K562 (cell line): Measurements from ENCODE around the gene CAST. TPM values are rescaled to one million over a fixed set of nuclear protein-coding genes. Genes with fewer than 3 reads are reported as not detected.

ENCODE experiments used
- ATAC-seq: fragments of 200-7000 bp; cut with Tn5 transposase; 3 replicates; pipeline ENCODE4 v1.9.1; 2020; ENCODE audit warnings: moderate library complexity
- BruUV-seq: library from RNA; stranded (reverse); fragments of 400-500 nt; replicated peaks from 2 replicates; lab custom pipeline; 2021; lab: Mats Ljungman, UMichigan
- CTCF ChIA-PET: fragments of 300-600 bp; formaldehyde crosslinking; extraction: SDS; loops from one replicate; lab custom pipeline; 2021; ENCODE audit warnings: low intra/inter-chr PET ratio; lab: Yijun Ruan, JAX
- POLR2A ChIA-PET: fragments of 300-600, 350-650 bp; sonication (Branson Sonifier 250); formaldehyde crosslinking; extraction: SDS; loops from one replicate; lab custom pipeline; 2021; ENCODE audit warnings: antibody characterized with exemption, inconsistent platforms; lab: Yijun Ruan, JAX
- DNase-seq, 4 experiments: peaks; one replicate each; pipeline versions ENCODE4 v3.0.0 to v3.0.0-alpha.2; 2011 to 2018; ENCODE audit warnings: low spot score in 3 of 4, mixed read lengths in 3 of 4; ENCODE audit errors: extremely low read depth in 1 of 4
- FAIRE-seq: peaks from 2 replicates; lab custom pipeline; 2011; peaks lifted over from hg19 to GRCh38; lab: Jason Lieb, UNC
- H2AFZ ChIP-seq: 2 replicates; pipeline ENCODE4 v1.6.0; 2011; ENCODE audit warnings: low read depth, low read length, control low read depth, inconsistent platforms
- H3K27ac ChIP-seq: fragments of 200-600 bp; 3 replicates; pipeline ENCODE4 v1.8.0; 2011; ENCODE audit warnings: low read depth, mild to moderate bottlenecking, control low read depth, inconsistent platforms, low read length, moderate library complexity, mixed read lengths; ENCODE audit errors: extremely low read depth
- H3K27me3 ChIP-seq, 2 experiments: fragments of 300-600 bp in 1 of 2; 2 replicates in 1 of 2; 3 replicates in 1 of 2; pipeline versions ENCODE4 v1.6.0 to v1.8.0; 2011; ENCODE audit warnings: inconsistent platforms in 2 of 2, low read length in 2 of 2, mild to moderate bottlenecking in 1 of 2, mixed read lengths in 1 of 2, moderate library complexity in 1 of 2; ENCODE audit not compliant: control insufficient read depth in 2 of 2, insufficient read depth in 2 of 2
- H3K36me3 ChIP-seq: fragments of 300-600 bp; 3 replicates; pipeline ENCODE4 v1.8.0; 2011; ENCODE audit warnings: mild to moderate bottlenecking, low read length, inconsistent platforms; ENCODE audit not compliant: control insufficient read depth, insufficient read depth
- H3K4me1 ChIP-seq, 2 experiments: fragments of 200-600 bp in 1 of 2; replicated peaks in 1 of 2; 2 replicates in 1 of 2; 3 replicates in 1 of 2; pipeline versions ENCODE4 v1.5.1 to v1.8.0; 2011; ENCODE audit warnings: inconsistent platforms in 2 of 2, low read length in 2 of 2, mild to moderate bottlenecking in 1 of 2, mixed read lengths in 1 of 2, moderate library complexity in 1 of 2; ENCODE audit not compliant: control insufficient read depth in 2 of 2, insufficient read depth in 2 of 2
- H3K4me2 ChIP-seq: 2 replicates; pipeline ENCODE4 v1.6.1; 2011; ENCODE audit warnings: low read length, control low read depth, inconsistent platforms, mixed read lengths; ENCODE audit not compliant: insufficient read depth
- H3K4me3 ChIP-seq: fragments of 200-600 bp; sonication (generic), shearing (Covaris generic); 2 replicates; pipeline ENCODE4 v1.5.1; 2016; ENCODE audit warnings: control low read depth, inconsistent platforms
- H3K79me2 ChIP-seq: fragments of 200-600 bp; 3 replicates; pipeline ENCODE4 v1.8.0; 2011; ENCODE audit warnings: low read length, inconsistent platforms; ENCODE audit not compliant: control insufficient read depth, insufficient read depth
- H3K9ac ChIP-seq, 2 experiments: 2 replicates each; pipeline versions ENCODE4 v1.6.0 to v1.6.1; 2011; ENCODE audit warnings: low read depth in 2 of 2, low read length in 2 of 2, control low read depth in 1 of 2, inconsistent platforms in 1 of 2, mild to moderate bottlenecking in 1 of 2, mixed read lengths in 1 of 2; ENCODE audit not compliant: insufficient read depth in 1 of 2
- H3K9me1 ChIP-seq: one replicate; pipeline ENCODE4 v1.6.0; 2011; ENCODE audit warnings: inconsistent platforms, mild to moderate bottlenecking, low read length, moderate library complexity; ENCODE audit not compliant: control insufficient read depth, insufficient read depth
- H3K9me3 ChIP-seq: replicated peaks from 2 replicates; pipeline ENCODE4 v1.5.1; 2011; ENCODE audit warnings: low read depth, low read length, inconsistent platforms; ENCODE audit not compliant: control insufficient read depth, insufficient read depth
- H4K20me1 ChIP-seq: replicated peaks from 2 replicates; pipeline ENCODE4 v1.6.1; 2011; ENCODE audit warnings: low read length, inconsistent platforms, mixed read lengths; ENCODE audit not compliant: control insufficient read depth, insufficient read depth
- FOXJ2 ChIP-seq: fragments of 200-800 bp; sonication (Bioruptor generic); IDR thresholded peaks from 2 replicates; pipeline ENCODE4 v1.6.1; 2016; ENCODE audit warnings: missing genetic modification characterization, missing compliant biosample characterization
- LARP7 ChIP-seq: fragments of 450-650 bp; IDR thresholded peaks from 2 replicates; pipeline ENCODE4 v1.6.1; 2016
- RBFOX2 ChIP-seq: fragments of 200-400 bp; formaldehyde crosslinking; IDR thresholded peaks from 2 replicates; pipeline ENCODE4 v1.6.1; 2017; ENCODE audit warnings: low read depth, mild to moderate bottlenecking, low read length, moderate library complexity
- WGBS: fragments of 100-300 bp; shearing (Covaris generic); methylation state at CpG from one replicate; pipeline ENCODE4 v1.1.6; 2016; ENCODE audit warnings: low coverage, mixed read lengths; ENCODE audit not compliant: insufficient coverage; ENCODE audit errors: missing lambda C conversion rate; 5-methylcytosine and 5-hydroxymethylcytosine counted together
- in situ Hi-C: fragments of 300-500 bp; cut with MboI; formaldehyde crosslinking; loops from 4 replicates; pipeline ENCODE4 v1.15.0; 2018; ENCODE audit warnings: inconsistent platforms, mixed read lengths
- intact Hi-C: fragments of 100-400 bp; cut with micrococcal nuclease; formaldehyde crosslinking; loops from 2 replicates; pipeline ENCODE4 v1.14.2; 2022
- polyA plus RNA-seq, 8 experiments: library from polyadenylated mRNA; depleted of rRNA in 4 of 8; stranded (reverse) in 5 of 8; unstranded in 3 of 8; fragments of >200 nt; fragmentation: Nextera tagmentation in 2 of 8; fragmentation: Illumina TruSeq in 1 of 8; extraction: Ambion mirVana in 2 of 8; extraction: Trizol in 1 of 8; gene quantifications; 2 replicates each; pipeline versions ENCODE4 v1.2.1 to v1.2.3, GENCODE V29; 2011 to 2014; ENCODE audit warnings: inconsistent platforms in 1 of 8, missing spikeins in 1 of 8
- total RNA-seq, 7 experiments: library from RNA; depleted of rRNA in 6 of 7; stranded (reverse); fragments of >200 nt in 6 of 7; fragmentation: Illumina TruSeq in 2 of 7; extraction: Trizol in 2 of 7; gene quantifications; 2 replicates each; pipeline versions ENCODE4 v1.2.1 to v1.2.3, GENCODE V29; 2011 to 2021; ENCODE audit warnings: low replicate concordance in 1 of 7
- TF ChIP-seq, protein P1 (sequence below): fragments of 450-650 bp; conservative IDR thresholded peaks from 2 replicates; pipeline ENCODE4 v1.6.1; 2016; ENCODE audit warnings: missing genetic modification characterization, low read depth, mild to moderate bottlenecking, control low read depth, missing compliant biosample characterization
- TF ChIP-seq, protein P2 (sequence below): sonication (generic); formaldehyde crosslinking; IDR thresholded peaks from 2 replicates; pipeline ENCODE4 v1.8.1; 2023; ENCODE audit warnings: mild to moderate bottlenecking, missing genetic modification reagents
- TF ChIP-seq, protein P3 (sequence below): IDR thresholded peaks from 2 replicates; pipeline ENCODE4 v1.6.1; 2011; ENCODE audit not compliant: insufficient read length; ENCODE audit errors: extremely low read depth

CAST gene
- total and polyA plus RNA-seq, 9 of the 15 experiments (the other 6 are each of a cell fraction or from before 2014, with no cell fraction given) = 55.5 to 136 (median 86.1) TPM

DNA sequence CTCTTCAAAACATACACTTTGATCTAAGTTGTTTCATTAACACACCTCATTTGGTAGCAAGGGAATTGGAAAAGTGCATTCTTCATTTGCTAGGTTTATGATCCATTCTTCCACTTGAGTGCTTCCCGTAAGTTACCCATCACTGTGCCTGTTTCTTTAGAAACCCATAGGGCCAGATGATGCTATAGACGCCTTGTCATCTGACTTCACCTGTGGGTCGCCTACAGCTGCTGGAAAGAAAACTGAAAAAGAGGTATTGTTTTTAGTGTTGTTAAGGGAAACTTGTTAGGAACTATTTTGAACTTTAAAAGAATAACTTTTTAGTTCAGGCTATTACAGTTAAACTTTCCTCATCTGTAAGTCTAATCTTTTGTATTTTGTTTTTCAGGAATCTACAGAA, 78.9 kb downstream of the CAST start:
- no peaks in the 10 kb centered on the region for H3K27me3 ChIP-seq
- H3K9me3 ChIP-seq = peaks cover 2% of the 10 kb centered on the region; the same call in 1 of the 2 replicates
- in situ Hi-C loops (no loop called here), intact Hi-C loops (loop anchor here (5.0 kb wide), 1 partner anchor 129 kb away; no protein-coding TSS in a partner anchor)
- no peaks in the 10 kb centered on the region for H4K20me1 ChIP-seq
- FAIRE-seq = no peak
- H3K27ac ChIP-seq = peak overlapping the region; percentile 85; the same call in 2 of the 3 replicates
- TF ChIP-seq, protein P1, sequence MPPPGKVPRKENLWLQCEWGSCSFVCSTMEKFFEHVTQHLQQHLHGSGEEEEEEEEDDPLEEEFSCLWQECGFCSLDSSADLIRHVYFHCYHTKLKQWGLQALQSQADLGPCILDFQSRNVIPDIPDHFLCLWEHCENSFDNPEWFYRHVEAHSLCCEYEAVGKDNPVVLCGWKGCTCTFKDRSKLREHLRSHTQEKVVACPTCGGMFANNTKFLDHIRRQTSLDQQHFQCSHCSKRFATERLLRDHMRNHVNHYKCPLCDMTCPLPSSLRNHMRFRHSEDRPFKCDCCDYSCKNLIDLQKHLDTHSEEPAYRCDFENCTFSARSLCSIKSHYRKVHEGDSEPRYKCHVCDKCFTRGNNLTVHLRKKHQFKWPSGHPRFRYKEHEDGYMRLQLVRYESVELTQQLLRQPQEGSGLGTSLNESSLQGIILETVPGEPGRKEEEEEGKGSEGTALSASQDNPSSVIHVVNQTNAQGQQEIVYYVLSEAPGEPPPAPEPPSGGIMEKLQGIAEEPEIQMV (tag) = no peak
- TF ChIP-seq FOXJ2 (tag) (no peak), RBFOX2 (no peak), LARP7 (no peak)
- TF ChIP-seq, protein P2, sequence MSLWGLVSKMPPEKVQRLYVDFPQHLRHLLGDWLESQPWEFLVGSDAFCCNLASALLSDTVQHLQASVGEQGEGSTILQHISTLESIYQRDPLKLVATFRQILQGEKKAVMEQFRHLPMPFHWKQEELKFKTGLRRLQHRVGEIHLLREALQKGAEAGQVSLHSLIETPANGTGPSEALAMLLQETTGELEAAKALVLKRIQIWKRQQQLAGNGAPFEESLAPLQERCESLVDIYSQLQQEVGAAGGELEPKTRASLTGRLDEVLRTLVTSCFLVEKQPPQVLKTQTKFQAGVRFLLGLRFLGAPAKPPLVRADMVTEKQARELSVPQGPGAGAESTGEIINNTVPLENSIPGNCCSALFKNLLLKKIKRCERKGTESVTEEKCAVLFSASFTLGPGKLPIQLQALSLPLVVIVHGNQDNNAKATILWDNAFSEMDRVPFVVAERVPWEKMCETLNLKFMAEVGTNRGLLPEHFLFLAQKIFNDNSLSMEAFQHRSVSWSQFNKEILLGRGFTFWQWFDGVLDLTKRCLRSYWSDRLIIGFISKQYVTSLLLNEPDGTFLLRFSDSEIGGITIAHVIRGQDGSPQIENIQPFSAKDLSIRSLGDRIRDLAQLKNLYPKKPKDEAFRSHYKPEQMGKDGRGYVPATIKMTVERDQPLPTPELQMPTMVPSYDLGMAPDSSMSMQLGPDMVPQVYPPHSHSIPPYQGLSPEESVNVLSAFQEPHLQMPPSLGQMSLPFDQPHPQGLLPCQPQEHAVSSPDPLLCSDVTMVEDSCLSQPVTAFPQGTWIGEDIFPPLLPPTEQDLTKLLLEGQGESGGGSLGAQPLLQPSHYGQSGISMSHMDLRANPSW (CRISPR knock-in tag) = no peak
- TF ChIP-seq, protein P3, sequence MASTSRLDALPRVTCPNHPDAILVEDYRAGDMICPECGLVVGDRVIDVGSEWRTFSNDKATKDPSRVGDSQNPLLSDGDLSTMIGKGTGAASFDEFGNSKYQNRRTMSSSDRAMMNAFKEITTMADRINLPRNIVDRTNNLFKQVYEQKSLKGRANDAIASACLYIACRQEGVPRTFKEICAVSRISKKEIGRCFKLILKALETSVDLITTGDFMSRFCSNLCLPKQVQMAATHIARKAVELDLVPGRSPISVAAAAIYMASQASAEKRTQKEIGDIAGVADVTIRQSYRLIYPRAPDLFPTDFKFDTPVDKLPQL = no peak
- H3K36me3 ChIP-seq = peaks cover 65% of the 10 kb centered on the region
- peaks cover 11% of the 10 kb centered on the region; the same call in 2 of the 3 replicates for H3K79me2 ChIP-seq
- WGBS = 90% methylated on average over 3 of the region's 3 CpGs
- no peak overlapping the region; a peak in 1 of 4 replicates for H3K9ac ChIP-seq
- no peak for ATAC-seq
- H3K9me1 ChIP-seq = no peaks in the 10 kb centered on the region
- BruUV-seq = no TSS peak
- no peak overlapping the region for H3K4me3 ChIP-seq
- peaks cover 10 to 42% of the 10 kb centered on the region in 2 experiments for H3K4me1 ChIP-seq
- no peak overlapping the region for H3K4me2 ChIP-seq
- POLR2A ChIA-PET = interaction anchor here (1.3 kb wide), 1 partner anchor 67 kb away, joined by 5 read pairs; the partner anchor contains the start of gene ERAP1
- peak overlapping the region; percentile 73; the same call in 1 of the 2 replicates for H2AFZ ChIP-seq
- no peak for DNase-seq
- CTCF ChIA-PET = no interaction called here
